ENCODE data around the gene LRRC36. TPM values are rescaled to one million over a fixed set of nuclear protein-coding genes. Genes with fewer than 3 reads are reported as not detected.

Gene LRRC36
- polyA plus RNA-seq, 1 donor (not counting 4 experiments of a cell fraction or from before 2014, with no cell fraction given): not detected

GRCh38 chr16:67384778-67385510 lies 58.3 kb downstream of the LRRC36 start:
- Histone ChIP-seq H2AFZ (ENCODE audit: control insufficient read depth, low read length) (no peak overlapping the region), H3K9me1 (ENCODE audit: control insufficient read depth, extremely low read depth, insufficient read depth, low read length) (no peaks in the 10 kb centered on the region), H3K4me2 (ENCODE audit: control insufficient read depth, extremely low read depth, insufficient read depth, low read depth, low read length) (no peak overlapping the region), H3K27me3 (ENCODE audit: control insufficient read depth, extremely low read depth, insufficient read depth, low read length) (peaks cover 3% of the 10 kb centered on the region), H3K36me3 (ENCODE audit: control insufficient read depth in 2 of 2, extremely low read depth in 1 of 2, insufficient read depth in 2 of 2, low read length in 2 of 2) (no peaks in the 10 kb centered on the region), H3K27ac (ENCODE audit: control insufficient read depth, insufficient read depth, low read length) (no peak overlapping the region), H3K79me2 (ENCODE audit: control insufficient read depth, insufficient read depth, low read length) (no peaks in the 10 kb centered on the region), H3K9ac (ENCODE audit: control insufficient read depth, extremely low read depth, insufficient read depth, low read length) (no peak overlapping the region), H4K20me1 (ENCODE audit: control insufficient read depth, extremely low read depth, insufficient read depth, low read length) (no peaks in the 10 kb centered on the region), H3K9me3 (ENCODE audit: control insufficient read depth, low read depth, low read length) (no peaks in the 10 kb centered on the region), H3K4me3 (ENCODE audit: control insufficient read depth in 2 of 3, extremely low read depth in 1 of 3, insufficient read depth in 2 of 3, low read depth in 1 of 3, low read length in 3 of 3) (no peak overlapping the region), H3K4me1 (ENCODE audit: control insufficient read depth, extremely low read depth, insufficient read depth, low read length) (no peaks in the 10 kb centered on the region)
- TF ChIP-seq EZH2 (IDR thresholded peaks at IDR 0.05; ENCODE audit: low read length) (no peak), CTCF (optimal IDR thresholded peaks at IDR 0.05 in 1 of 3, IDR thresholded peaks at IDR 0.05 in 1 of 3, conservative IDR thresholded peaks at IDR 0.05 in 1 of 3; ENCODE audit: extremely low read depth in 1 of 3, insufficient read depth in 2 of 3, low read length in 3 of 3) (no peak)
- FAIRE-seq: no peak
- no peak for DNase-seq (ENCODE audit: low read depth, low spot score)
- dilution Hi-C loops (cut with MboI; ENCODE audit: extremely low pct_ligation_motif_present, low sequenced_read_pairs): no loop called here

GRCh38 chr16:67386861-67387455 lies 60.3 kb downstream of the LRRC36 start:
- no peak overlapping the region for H3K27ac ChIP-seq (ENCODE audit: control insufficient read depth, insufficient read depth, low read length)
- H4K20me1 ChIP-seq (ENCODE audit: control insufficient read depth, extremely low read depth, insufficient read depth, low read length): no peaks in the 10 kb centered on the region
- H2AFZ ChIP-seq (ENCODE audit: control insufficient read depth, low read length): no peak overlapping the region
- no peak overlapping the region for H3K9ac ChIP-seq (ENCODE audit: control insufficient read depth, extremely low read depth, insufficient read depth, low read length)
- no peak for FAIRE-seq
- no peaks in the 10 kb centered on the region for H3K79me2 ChIP-seq (ENCODE audit: control insufficient read depth, insufficient read depth, low read length)
- H3K9me3 ChIP-seq (ENCODE audit: control insufficient read depth, low read depth, low read length): no peaks in the 10 kb centered on the region
- no peak overlapping the region for H3K4me3 ChIP-seq (ENCODE audit: control insufficient read depth in 2 of 3, extremely low read depth in 1 of 3, insufficient read depth in 2 of 3, low read depth in 1 of 3, low read length in 3 of 3)
- TF ChIP-seq EZH2 (IDR thresholded peaks at IDR 0.05; ENCODE audit: low read length) (no peak), CTCF (optimal IDR thresholded peaks at IDR 0.05 in 1 of 3, IDR thresholded peaks at IDR 0.05 in 1 of 3, conservative IDR thresholded peaks at IDR 0.05 in 1 of 3; ENCODE audit: extremely low read depth in 1 of 3, insufficient read depth in 2 of 3, low read length in 3 of 3) (no peak)
- peaks cover 8% of the 10 kb centered on the region for H3K27me3 ChIP-seq (ENCODE audit: control insufficient read depth, extremely low read depth, insufficient read depth, low read length)
- no peak overlapping the region for H3K4me2 ChIP-seq (ENCODE audit: control insufficient read depth, extremely low read depth, insufficient read depth, low read depth, low read length)
- H3K4me1 ChIP-seq (ENCODE audit: control insufficient read depth, extremely low read depth, insufficient read depth, low read length): no peaks in the 10 kb centered on the region
- DNase-seq (ENCODE audit: low read depth, low spot score): no peak
- dilution Hi-C loops (cut with MboI; ENCODE audit: extremely low pct_ligation_motif_present, low sequenced_read_pairs): no loop called here
- H3K36me3 ChIP-seq (ENCODE audit: control insufficient read depth in 2 of 2, extremely low read depth in 1 of 2, insufficient read depth in 2 of 2, low read length in 2 of 2): no peaks in the 10 kb centered on the region
- H3K9me1 ChIP-seq (ENCODE audit: control insufficient read depth, extremely low read depth, insufficient read depth, low read length): no peaks in the 10 kb centered on the region

Measured in keratinocyte (primary cell).